Myocyte (in vitro differentiated cells): ENCODE results near the gene LY6G5B. TPM values are rescaled to one million over a fixed set of nuclear protein-coding genes. Genes with fewer than 3 reads are reported as not detected.

ENCODE experiments used
- DNase-seq: peaks from one replicate; pipeline ENCODE4 v3.0.0-alpha.2; 2012; ENCODE audit warnings: low read depth
- total RNA-seq: library from RNA; depleted of rRNA; stranded (reverse); fragments of >200 nt; gene quantifications from 2 replicates; pipeline ENCODE4 v1.2.3, GENCODE V29; 2014

Gene LY6G5B
- total RNA-seq, 1 donor from 2014 or later: 4.0 TPM

DNA sequence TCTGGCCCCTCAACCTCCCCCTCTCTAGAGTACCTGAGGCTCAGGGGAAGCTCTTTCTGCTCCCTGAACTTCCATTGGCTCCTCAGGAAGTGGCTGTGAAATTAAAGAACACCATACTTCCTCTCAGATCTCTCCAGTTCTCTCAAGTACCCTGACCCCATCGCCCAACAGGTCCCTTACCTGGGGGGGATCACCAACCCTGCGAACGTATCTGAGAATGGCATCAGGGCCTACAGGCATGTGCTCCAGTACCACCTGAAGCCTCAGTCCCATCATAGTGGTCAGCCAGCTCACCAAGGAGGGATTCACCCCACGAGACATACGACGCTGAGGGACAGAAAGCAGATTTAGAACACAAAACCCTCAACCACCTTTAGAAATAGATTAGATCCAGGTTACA, 29.2 kb upstream of the LY6G5B start:
- no peak for DNase-seq

GRCh38 chr6:31641370-31641769, 28.4 kb upstream of the LY6G5B start:
- no peak for DNase-seq

DNA sequence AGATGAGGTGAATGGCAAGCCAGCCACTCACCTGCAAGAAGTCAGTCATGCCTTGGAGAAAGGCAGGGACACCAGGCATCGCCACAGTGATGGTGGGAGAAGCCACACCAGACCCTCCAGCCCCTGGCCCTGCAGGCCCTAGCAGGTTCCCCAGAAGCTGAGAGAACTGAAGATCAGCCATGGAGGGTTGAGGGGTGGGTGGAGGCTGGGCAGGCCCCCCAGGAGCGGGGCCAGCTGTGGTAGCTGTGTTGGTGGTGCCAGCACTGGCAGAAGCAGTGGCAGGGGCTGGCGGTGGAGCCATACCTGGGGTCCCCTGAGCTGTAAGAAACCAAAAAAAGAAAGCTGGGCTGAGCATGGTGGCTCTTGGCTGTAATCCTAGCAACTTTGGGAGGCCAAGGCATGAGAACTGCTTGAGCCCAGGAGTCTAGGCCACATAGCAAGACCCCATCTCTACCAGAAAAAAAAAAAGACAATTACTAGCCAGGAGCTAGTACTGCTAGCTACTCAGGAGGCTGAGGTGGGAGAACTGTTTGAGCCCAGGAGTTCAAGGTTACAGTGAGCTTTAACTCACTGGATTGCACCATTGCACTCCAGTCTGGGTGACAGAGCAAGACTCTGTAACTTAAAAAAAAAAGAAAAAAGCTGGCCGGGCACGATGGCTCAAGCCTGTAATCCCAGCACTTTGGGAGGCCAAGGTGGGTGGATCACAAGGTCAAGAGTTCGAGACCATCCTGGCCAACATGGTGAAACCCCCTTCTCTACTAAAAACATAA, 26.8 kb upstream of the LY6G5B start:
- DNase-seq: no peak

GRCh38 chr6:31643818-31644454, 25.8 kb upstream of the LY6G5B start:
- DNase-seq: no peak

DNA sequence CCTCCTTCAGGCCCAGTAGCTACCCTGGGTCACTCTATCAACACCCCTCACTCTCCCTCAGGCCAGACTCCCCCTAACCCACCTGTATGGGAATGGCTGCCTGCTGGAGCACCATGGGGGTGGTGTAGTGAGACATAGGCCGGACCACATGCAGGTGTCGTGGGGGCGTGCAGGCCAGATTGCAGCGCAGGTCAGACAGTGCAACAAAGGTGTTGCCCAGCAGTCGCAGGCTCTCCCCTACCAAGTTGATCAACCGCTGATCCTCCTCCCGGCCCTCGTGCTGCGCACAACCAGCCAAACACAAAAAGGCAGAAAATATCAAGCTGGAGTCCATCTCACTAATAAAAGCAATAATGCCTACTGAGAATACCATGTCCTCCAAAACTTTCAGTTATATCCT, 24.5 kb upstream of the LY6G5B start:
- no peak for DNase-seq

DNA sequence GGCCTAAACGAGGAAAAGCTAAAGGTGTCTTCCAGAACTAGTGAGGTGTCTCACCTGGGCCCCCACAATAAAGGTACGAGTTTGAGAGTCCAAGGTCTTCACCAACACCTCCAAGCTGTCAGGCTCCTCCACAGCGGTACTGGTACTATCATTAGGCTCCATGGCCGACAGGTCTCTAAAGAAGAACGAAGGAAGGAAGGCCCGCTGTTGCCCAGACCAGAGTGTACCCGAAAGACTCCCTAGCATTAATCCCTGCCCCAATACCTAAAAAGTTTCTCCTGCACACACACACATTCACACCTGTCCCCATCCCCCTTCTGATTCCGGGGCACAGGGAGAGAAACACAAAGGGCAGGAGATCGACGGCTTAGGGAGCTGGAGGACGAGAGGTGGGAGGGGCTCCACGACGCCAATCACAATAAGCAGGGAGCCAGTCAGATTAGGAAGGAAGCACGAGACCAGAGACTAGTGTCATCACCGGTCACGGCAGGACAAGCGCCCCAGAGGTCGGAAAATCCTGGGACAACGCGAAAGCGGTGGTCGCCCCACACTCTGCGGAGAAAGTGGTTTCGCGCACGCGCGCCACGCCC, 18.1 kb upstream of the LY6G5B start:
- DNase-seq: peak; percentile 83

DNA sequence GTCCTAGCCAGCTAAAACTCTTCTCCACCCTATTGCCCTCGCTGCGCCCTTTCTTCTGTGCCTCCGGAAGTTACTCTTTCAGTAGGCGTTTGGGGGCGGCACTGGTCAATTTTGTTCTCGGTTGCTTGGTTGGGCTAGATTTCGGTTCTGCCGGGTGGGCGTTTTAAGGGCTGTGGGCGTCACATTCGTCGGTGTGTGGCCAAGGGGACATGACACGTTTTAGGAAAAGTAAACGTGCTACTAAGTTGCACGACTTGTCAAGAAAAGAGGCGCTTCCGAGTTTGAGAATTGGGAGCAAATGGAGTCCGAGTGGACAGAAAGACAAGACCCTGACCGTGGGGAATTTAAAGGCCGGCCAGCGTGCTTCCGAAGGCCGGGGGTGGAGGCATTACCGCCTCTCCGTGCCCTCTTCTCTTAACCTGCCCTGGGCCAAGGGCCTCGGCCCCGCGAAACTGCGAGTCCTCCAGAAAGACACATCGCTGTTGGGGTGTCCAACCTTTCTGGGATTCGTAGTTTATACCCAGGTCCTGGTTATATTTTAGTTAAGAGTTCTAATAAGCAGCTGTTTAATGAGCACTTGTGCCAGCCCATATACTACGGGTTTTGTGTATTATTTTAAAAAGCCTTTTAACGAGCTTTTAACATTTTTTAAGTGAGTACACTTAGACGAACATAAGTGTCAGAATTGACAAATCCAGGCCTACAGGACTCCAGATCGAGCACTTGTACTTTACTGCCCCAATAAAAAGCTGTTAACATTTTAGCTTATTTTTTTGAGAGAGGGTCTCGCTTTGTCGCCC, 16.7 kb upstream of the LY6G5B start:
- DNase-seq: no peak

- DNase-seq: no peak
These were observed 15.0 kb upstream of the LY6G5B start for GRCh38 chr6:31654574-31655348.

- no peak for DNase-seq
These were observed 14.2 kb upstream of the LY6G5B start, which contains the start of gene APOM for GRCh38 chr6:31655349-31656237. Gene APOM, plus strand, starts transcription at chr6:31655894. Its CDS starts 73 bp downstream, at chr6:31655967.

DNA sequence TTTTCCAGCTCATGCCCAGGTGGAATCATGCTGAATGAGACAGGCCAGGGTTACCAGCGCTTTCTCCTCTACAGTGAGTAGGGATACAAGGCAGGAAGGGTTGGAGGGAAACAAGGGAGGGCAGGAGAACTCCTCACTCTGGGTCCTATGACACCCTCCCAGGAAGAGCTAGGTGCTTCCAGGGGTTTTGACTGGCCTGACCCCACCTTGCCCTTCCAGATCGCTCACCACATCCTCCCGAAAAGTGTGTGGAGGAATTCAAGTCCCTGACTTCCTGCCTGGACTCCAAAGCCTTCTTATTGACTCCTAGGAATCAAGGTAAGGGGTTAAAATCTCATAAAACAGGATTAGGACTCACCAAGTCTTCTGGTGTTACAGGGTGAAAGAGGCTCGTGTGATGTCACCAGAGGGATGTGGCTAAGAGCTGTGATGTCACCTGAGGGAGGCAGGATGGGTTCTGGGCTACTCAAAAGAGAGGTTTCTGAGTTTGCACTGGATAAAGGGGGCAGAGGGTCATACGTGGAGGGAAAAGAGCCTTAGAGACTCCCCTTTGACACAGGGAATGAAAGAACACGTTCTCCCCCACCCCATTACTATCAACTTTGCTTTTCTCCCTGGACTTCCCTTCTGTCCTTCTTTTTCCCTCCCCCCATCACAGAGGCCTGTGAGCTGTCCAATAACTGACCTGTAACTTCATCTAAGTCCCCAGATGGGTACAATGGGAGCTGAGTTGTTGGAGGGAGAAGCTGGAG, 12.2 kb upstream of the LY6G5B start:
- no peak for DNase-seq

- no peak for DNase-seq
These were observed 11.6 kb upstream of the LY6G5B start for GRCh38 chr6:31658158-31658688.

GRCh38 chr6:31658983-31659648, 10.7 kb upstream of the LY6G5B start:
- no peak for DNase-seq

GRCh38 chr6:31659649-31660380, 10.0 kb upstream of the LY6G5B start:
- peak; percentile 42 for DNase-seq

DNA sequence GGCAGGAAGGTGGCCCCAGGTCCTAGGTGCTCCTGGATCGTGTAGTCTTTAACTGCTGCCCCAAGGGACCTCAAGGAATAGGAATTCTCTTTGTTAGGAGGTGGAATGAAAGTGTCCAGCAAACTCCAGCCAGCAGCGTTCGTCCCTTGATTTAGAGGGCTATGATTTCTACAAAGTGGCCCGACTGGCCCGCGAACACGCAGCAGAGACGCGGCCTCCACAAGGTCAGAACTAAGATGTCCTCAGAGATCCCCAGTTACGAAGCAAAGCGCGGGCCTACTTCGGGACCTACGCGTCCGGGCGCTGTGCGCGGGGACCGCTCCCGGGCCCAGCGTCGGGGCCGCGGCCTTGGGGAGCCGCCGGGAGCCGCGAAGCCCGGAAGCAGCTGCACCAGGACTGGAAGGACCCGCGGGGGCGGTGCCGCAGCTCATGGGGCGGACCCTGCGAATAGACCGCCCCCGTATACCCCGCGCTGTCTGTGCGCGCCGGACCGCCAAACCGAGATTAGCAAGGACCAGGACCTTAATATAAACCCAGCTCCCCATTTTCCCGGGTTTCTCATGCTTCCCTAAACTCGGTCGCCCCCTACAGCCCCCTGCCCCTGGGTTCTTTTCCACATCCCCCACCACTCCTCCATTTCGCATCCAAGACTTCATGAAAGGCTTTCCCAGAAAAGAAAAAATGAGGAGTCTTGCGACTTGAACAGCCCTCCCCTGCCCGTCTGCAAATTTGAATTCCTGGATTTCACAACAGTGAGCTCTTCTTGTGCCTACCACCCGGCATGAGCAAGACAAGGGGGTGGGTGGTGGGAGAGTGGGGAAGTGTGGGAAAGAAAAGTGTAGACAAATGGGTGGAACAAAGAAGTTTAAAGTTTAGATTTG, 9.2 kb upstream of the LY6G5B start, which contains the start of gene C6orf47:
TSS of gene C6orf47 (minus strand) at position 398 of the 881 bp plus-strand sequence. CDS start 831 bp downstream, outside the sequence.
- DNase-seq: peak; percentile 84

DNA sequence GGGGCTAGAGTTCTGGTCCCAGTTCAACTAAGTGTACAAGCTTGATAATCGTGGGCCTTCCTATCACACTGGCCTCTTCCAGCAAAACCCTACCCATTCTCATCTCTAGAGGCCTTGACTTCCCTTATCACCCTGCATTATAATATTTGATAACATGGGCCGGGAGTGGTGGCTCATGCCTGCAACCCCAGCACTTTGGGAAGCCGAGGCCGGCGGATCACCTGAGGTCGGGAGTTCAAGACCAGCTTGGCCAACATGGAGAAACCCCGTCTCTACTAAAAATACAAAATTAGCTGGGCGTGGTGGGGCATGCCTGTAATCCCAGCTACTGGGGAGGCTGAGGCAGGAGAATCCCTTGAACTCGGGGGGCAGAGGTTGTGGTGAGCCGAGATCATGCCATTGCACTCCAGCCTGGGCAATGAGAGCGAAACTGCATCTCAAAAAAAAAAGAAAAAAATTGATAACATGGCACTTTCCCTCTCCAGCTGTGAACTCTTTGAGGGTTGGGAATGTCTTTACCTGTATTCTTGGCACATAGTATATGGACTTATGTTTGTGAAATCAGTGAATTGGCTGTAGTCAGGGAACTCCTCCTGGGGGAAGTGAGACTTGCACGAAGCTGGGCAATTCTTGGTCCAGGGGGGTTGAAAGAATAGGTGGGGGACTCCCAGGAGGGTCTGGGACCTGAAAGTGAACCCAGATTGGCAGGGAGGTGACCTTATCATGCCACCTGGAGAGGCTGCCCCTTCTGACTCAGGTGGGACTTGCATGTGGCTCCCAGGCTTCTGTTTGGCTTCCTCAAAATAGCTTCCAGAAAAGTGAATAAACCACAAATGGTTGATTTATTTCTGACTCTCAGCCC, 8.3 kb upstream of the LY6G5B start:
- no peak for DNase-seq
